K562 (cell line): ENCODE measurements around the gene AIF1. TPM values are rescaled to one million over a fixed set of nuclear protein-coding genes. Genes with fewer than 3 reads are reported as not detected.

Experiments used
- ATAC-seq: fragments of 200-7000 bp; cut with Tn5 transposase; 3 replicates; pipeline ENCODE4 v1.9.1; 2020; ENCODE audit warnings: moderate library complexity
- BruUV-seq: library from RNA; stranded (reverse); fragments of 400-500 nt; replicated peaks from 2 replicates; lab custom pipeline; 2021; lab: Mats Ljungman, UMichigan
- CTCF ChIA-PET: fragments of 300-600 bp; formaldehyde crosslinking; extraction: SDS; loops from one replicate; lab custom pipeline; 2021; ENCODE audit warnings: low intra/inter-chr PET ratio; lab: Yijun Ruan, JAX
- POLR2A ChIA-PET: fragments of 300-600, 350-650 bp; sonication (Branson Sonifier 250); formaldehyde crosslinking; extraction: SDS; loops from one replicate; lab custom pipeline; 2021; ENCODE audit warnings: antibody characterized with exemption, inconsistent platforms; lab: Yijun Ruan, JAX
- DNase-seq, 4 experiments: peaks; one replicate each; pipeline versions ENCODE4 v3.0.0 to v3.0.0-alpha.2; 2011 to 2018; ENCODE audit warnings: low spot score in 3 of 4, mixed read lengths in 3 of 4; ENCODE audit errors: extremely low read depth in 1 of 4
- FAIRE-seq: peaks from 2 replicates; lab custom pipeline; 2011; peaks lifted over from hg19 to GRCh38; lab: Jason Lieb, UNC
- H2AFZ ChIP-seq: 2 replicates; pipeline ENCODE4 v1.6.0; 2011; ENCODE audit warnings: low read depth, low read length, control low read depth, inconsistent platforms
- H3K27ac ChIP-seq: fragments of 200-600 bp; 3 replicates; pipeline ENCODE4 v1.8.0; 2011; ENCODE audit warnings: low read depth, mild to moderate bottlenecking, control low read depth, inconsistent platforms, low read length, moderate library complexity, mixed read lengths; ENCODE audit errors: extremely low read depth
- H3K27me3 ChIP-seq, 2 experiments: fragments of 300-600 bp in 1 of 2; 2 replicates in 1 of 2; 3 replicates in 1 of 2; pipeline versions ENCODE4 v1.6.0 to v1.8.0; 2011; ENCODE audit warnings: inconsistent platforms in 2 of 2, low read length in 2 of 2, mild to moderate bottlenecking in 1 of 2, mixed read lengths in 1 of 2, moderate library complexity in 1 of 2; ENCODE audit not compliant: control insufficient read depth in 2 of 2, insufficient read depth in 2 of 2
- H3K36me3 ChIP-seq: fragments of 300-600 bp; 3 replicates; pipeline ENCODE4 v1.8.0; 2011; ENCODE audit warnings: mild to moderate bottlenecking, low read length, inconsistent platforms; ENCODE audit not compliant: control insufficient read depth, insufficient read depth
- H3K4me1 ChIP-seq, 2 experiments: fragments of 200-600 bp in 1 of 2; replicated peaks in 1 of 2; 2 replicates in 1 of 2; 3 replicates in 1 of 2; pipeline versions ENCODE4 v1.5.1 to v1.8.0; 2011; ENCODE audit warnings: inconsistent platforms in 2 of 2, low read length in 2 of 2, mild to moderate bottlenecking in 1 of 2, mixed read lengths in 1 of 2, moderate library complexity in 1 of 2; ENCODE audit not compliant: control insufficient read depth in 2 of 2, insufficient read depth in 2 of 2
- H3K4me2 ChIP-seq: 2 replicates; pipeline ENCODE4 v1.6.1; 2011; ENCODE audit warnings: low read length, control low read depth, inconsistent platforms, mixed read lengths; ENCODE audit not compliant: insufficient read depth
- H3K4me3 ChIP-seq: fragments of 200-600 bp; sonication (generic), shearing (Covaris generic); 2 replicates; pipeline ENCODE4 v1.5.1; 2016; ENCODE audit warnings: control low read depth, inconsistent platforms
- H3K79me2 ChIP-seq: fragments of 200-600 bp; 3 replicates; pipeline ENCODE4 v1.8.0; 2011; ENCODE audit warnings: low read length, inconsistent platforms; ENCODE audit not compliant: control insufficient read depth, insufficient read depth
- H3K9ac ChIP-seq, 2 experiments: 2 replicates each; pipeline versions ENCODE4 v1.6.0 to v1.6.1; 2011; ENCODE audit warnings: low read depth in 2 of 2, low read length in 2 of 2, control low read depth in 1 of 2, inconsistent platforms in 1 of 2, mild to moderate bottlenecking in 1 of 2, mixed read lengths in 1 of 2; ENCODE audit not compliant: insufficient read depth in 1 of 2
- H3K9me1 ChIP-seq: one replicate; pipeline ENCODE4 v1.6.0; 2011; ENCODE audit warnings: inconsistent platforms, mild to moderate bottlenecking, low read length, moderate library complexity; ENCODE audit not compliant: control insufficient read depth, insufficient read depth
- H3K9me3 ChIP-seq: replicated peaks from 2 replicates; pipeline ENCODE4 v1.5.1; 2011; ENCODE audit warnings: low read depth, low read length, inconsistent platforms; ENCODE audit not compliant: control insufficient read depth, insufficient read depth
- H4K20me1 ChIP-seq: replicated peaks from 2 replicates; pipeline ENCODE4 v1.6.1; 2011; ENCODE audit warnings: low read length, inconsistent platforms, mixed read lengths; ENCODE audit not compliant: control insufficient read depth, insufficient read depth
- GATAD2A ChIP-seq: fragments of 450-650 bp; IDR thresholded peaks from 2 replicates; pipeline ENCODE4 v1.6.1; 2017
- PHF20 ChIP-seq: fragments of 450-650 bp; IDR thresholded peaks from 2 replicates; pipeline ENCODE4 v1.6.1; 2018; ENCODE audit not compliant: partially characterized antibody
- PKNOX1 ChIP-seq: fragments of 450-650 bp; IDR thresholded peaks from 2 replicates; pipeline ENCODE4 v1.6.1; 2016
- SFPQ ChIP-seq: fragments of 200-400 bp; formaldehyde crosslinking; IDR thresholded peaks from 2 replicates; pipeline ENCODE4 v1.6.1; 2017; ENCODE audit warnings: mild to moderate bottlenecking, low read depth, low read length, moderate library complexity
- STAT5B ChIP-seq: fragments of 250-450 bp; sonication (Bioruptor Pico); IDR thresholded peaks from 2 replicates; pipeline ENCODE4 v1.8.0; 2021; ENCODE audit warnings: mild to moderate bottlenecking, inconsistent platforms
- ZSCAN32 ChIP-seq: fragments of 450-650 bp; formaldehyde crosslinking; IDR thresholded peaks from 2 replicates; pipeline ENCODE4 v1.4.0; 2020; ENCODE audit warnings: mild to moderate bottlenecking, moderate library complexity
- WGBS: fragments of 100-300 bp; shearing (Covaris generic); methylation state at CpG from one replicate; pipeline ENCODE4 v1.1.6; 2016; ENCODE audit warnings: low coverage, mixed read lengths; ENCODE audit not compliant: insufficient coverage; ENCODE audit errors: missing lambda C conversion rate; 5-methylcytosine and 5-hydroxymethylcytosine counted together
- in situ Hi-C: fragments of 300-500 bp; cut with MboI; formaldehyde crosslinking; loops from 4 replicates; pipeline ENCODE4 v1.15.0; 2018; ENCODE audit warnings: inconsistent platforms, mixed read lengths
- intact Hi-C: fragments of 100-400 bp; cut with micrococcal nuclease; formaldehyde crosslinking; loops from 2 replicates; pipeline ENCODE4 v1.14.2; 2022
- polyA plus RNA-seq, 8 experiments: library from polyadenylated mRNA; depleted of rRNA in 4 of 8; stranded (reverse) in 5 of 8; unstranded in 3 of 8; fragments of >200 nt; fragmentation: Nextera tagmentation in 2 of 8; fragmentation: Illumina TruSeq in 1 of 8; extraction: Ambion mirVana in 2 of 8; extraction: Trizol in 1 of 8; gene quantifications; 2 replicates each; pipeline versions ENCODE4 v1.2.1 to v1.2.3, GENCODE V29; 2011 to 2014; ENCODE audit warnings: inconsistent platforms in 1 of 8, missing spikeins in 1 of 8
- total RNA-seq, 7 experiments: library from RNA; depleted of rRNA in 6 of 7; stranded (reverse); fragments of >200 nt in 6 of 7; fragmentation: Illumina TruSeq in 2 of 7; extraction: Trizol in 2 of 7; gene quantifications; 2 replicates each; pipeline versions ENCODE4 v1.2.1 to v1.2.3, GENCODE V29; 2011 to 2021; ENCODE audit warnings: low replicate concordance in 1 of 7

The AIF1 gene
- total and polyA plus RNA-seq, 9 of the 15 experiments (the other 6 are each of a cell fraction or from before 2014, with no cell fraction given), result 9.4 to 33.4 (median 19.4) TPM

- ATAC-seq (no peak), FAIRE-seq (peak; percentile 37)
- POLR2A ChIA-PET, result interaction anchor here (0.7 to 2.6 kb wide), 7 partner anchors 10 to 237 kb away, joined by 3 to 9 read pairs (median 4); partner anchors contain the start of genes DDX39B, LSM2, LST1 and NCR3
- Histone ChIP-seq H3K36me3 (no peaks in the 10 kb centered on the region), H3K9me3 (no peaks in the 10 kb centered on the region), H3K4me1 (peaks cover 0 to 15% of the 10 kb centered on the region in 2 experiments; a peak in 2 of 5 replicates), H3K4me3 (no peak overlapping the region), H3K79me2 (no peaks in the 10 kb centered on the region), H3K9me1 (no peaks in the 10 kb centered on the region), H3K27me3 (no peaks in the 10 kb centered on the region), H2AFZ (no peak overlapping the region), H3K4me2 (no peak overlapping the region)
- in situ Hi-C loops, result no loop called here
- intact Hi-C loops, result no loop called here
- TF ChIP-seq PHF20, result no peak
- TF ChIP-seq SFPQ, result no peak
- no peak for TF ChIP-seq GATAD2A
- no peak for TF ChIP-seq ZSCAN32
- TF ChIP-seq STAT5B (CRISPR knock-in tag), result no peak
- TF ChIP-seq PKNOX1, result no peak
- TF ChIP-seq, all 486 proteins: peak for 0
- Histone ChIP-seq H3K9ac (no peak overlapping the region), H4K20me1 (no peaks in the 10 kb centered on the region), H3K27ac (no peak overlapping the region)
- BruUV-seq, result no TSS peak
- WGBS, result 6% methylated on average over 1 of the region's 1 CpG
- DNase-seq, result no peak
- CTCF ChIA-PET, result no interaction called here
Observed at GRCh38 chr6:31569861-31570536, 45.0 kb upstream of the AIF1 start.
